H1 (cell line): ENCODE data around the gene CMSS1. TPM values are rescaled to one million over a fixed set of nuclear protein-coding genes. Genes with fewer than 3 reads are reported as not detected.

ENCODE experiments used
- CTCF ChIA-PET: fragments of 300-600 bp; sonication (Branson Sonifier 250); formaldehyde crosslinking; loops from one replicate; lab custom pipeline; 2021; ENCODE audit not compliant: partially characterized antibody; lab: Charles Lee
- POLR2A ChIA-PET: fragments of 300-600 bp; sonication (Branson Sonifier 250); formaldehyde crosslinking; loops from one replicate; lab custom pipeline; 2021; ENCODE audit warnings: inconsistent platforms; ENCODE audit not compliant: partially characterized antibody; lab: Charles Lee
- DNase-seq, 2 experiments: peaks; one replicate each; pipeline versions ENCODE4 v3.0.0 to v3.0.0-alpha.2; 2010 to 2022; ENCODE audit warnings: low spot score in 2 of 2, low read depth in 1 of 2, mixed read lengths in 1 of 2
- FAIRE-seq: peaks from 2 replicates; lab custom pipeline; 2011; peaks lifted over from hg19 to GRCh38; lab: Jason Lieb, UNC
- H2AFZ ChIP-seq: 2 replicates; pipeline ENCODE4 v1.8.1; 2012; ENCODE audit warnings: low read length, inconsistent platforms
- H2AK5ac ChIP-seq: 2 replicates; pipeline ENCODE4 v1.6.1; 2013; ENCODE audit warnings: low read depth, low read length
- H2BK120ac ChIP-seq: replicated peaks from 2 replicates; pipeline ENCODE3; 2013; ENCODE audit warnings: low read depth, low read length, inconsistent platforms
- H2BK12ac ChIP-seq: 2 replicates; pipeline ENCODE4 v1.6.1; 2013; ENCODE audit warnings: low read depth, low read length
- H2BK15ac ChIP-seq: 2 replicates; pipeline ENCODE4 v1.6.1; 2013; ENCODE audit warnings: low read length
- H2BK20ac ChIP-seq: 2 replicates; pipeline ENCODE4 v1.6.1; 2013; ENCODE audit warnings: low read length
- H2BK5ac ChIP-seq: 2 replicates; pipeline ENCODE4 v1.6.1; 2013; ENCODE audit warnings: low read depth, low read length
- H3K14ac ChIP-seq: 2 replicates; pipeline ENCODE4 v1.6.1; 2013; ENCODE audit warnings: inconsistent platforms; ENCODE audit not compliant: insufficient read length
- H3K18ac ChIP-seq: 2 replicates; pipeline ENCODE4 v1.6.1; 2013; ENCODE audit warnings: low read length; ENCODE audit errors: extremely low read depth
- H3K23ac ChIP-seq: 2 replicates; pipeline ENCODE4 v1.6.1; 2013; ENCODE audit warnings: inconsistent platforms; ENCODE audit not compliant: insufficient read length
- H3K23me2 ChIP-seq: 2 replicates; pipeline ENCODE4 v1.6.1; 2013; ENCODE audit warnings: low read depth, low read length
- H3K27ac ChIP-seq: 2 replicates; pipeline ENCODE4 v1.6.1; 2011; ENCODE audit warnings: low read depth, low read length, inconsistent platforms
- H3K27me3 ChIP-seq, 4 experiments: replicated peaks in 1 of 4; 1 replicate in 1 of 4; 2 replicates in 3 of 4; pipeline versions ENCODE4 v1.6.1 to v1.8.1; 2011 to 2013; ENCODE audit warnings: low read length in 3 of 4, mild to moderate bottlenecking in 3 of 4, inconsistent platforms in 2 of 4, mixed read lengths in 2 of 4, moderate library complexity in 1 of 4; ENCODE audit not compliant: control insufficient read depth in 3 of 4, insufficient read depth in 3 of 4; ENCODE audit errors: extremely low read depth in 1 of 4
- H3K36me3 ChIP-seq, 4 experiments: 2 replicates each; pipeline versions ENCODE4 v1.6.1 to v1.8.1; 2011 to 2013; ENCODE audit warnings: mild to moderate bottlenecking in 4 of 4, low read length in 3 of 4, moderate library complexity in 2 of 4, control low read depth in 1 of 4, inconsistent platforms in 1 of 4; ENCODE audit not compliant: insufficient read depth in 4 of 4, control insufficient read depth in 2 of 4
- H3K4ac ChIP-seq: replicated peaks from 2 replicates; pipeline ENCODE3; 2013; ENCODE audit warnings: low read length, low read depth, mixed read lengths, inconsistent platforms; ENCODE audit not compliant: insufficient read length
- H3K4me1 ChIP-seq, 4 experiments: replicated peaks in 1 of 4; 1 replicate in 1 of 4; 2 replicates in 3 of 4; pipeline versions ENCODE4 v1.6.1 to v1.8.1; 2011 to 2013; ENCODE audit warnings: low read length in 3 of 4, inconsistent platforms in 2 of 4, mixed read lengths in 1 of 4; ENCODE audit not compliant: insufficient read depth in 4 of 4, control insufficient read depth in 3 of 4
- H3K4me2 ChIP-seq, 2 experiments: 2 replicates each; pipeline versions ENCODE4 v1.6.1 to v1.8.1; 2011 to 2013; ENCODE audit warnings: low read depth in 2 of 2, low read length in 2 of 2, control low read depth in 1 of 2, inconsistent platforms in 1 of 2, mild to moderate bottlenecking in 1 of 2; ENCODE audit not compliant: insufficient read depth in 1 of 2
- H3K4me3 ChIP-seq, 4 experiments: fragments of 200-600, 300-600 bp in 1 of 4; sonication (generic), shearing (Covaris generic), sonication (Bioruptor Twin) in 1 of 4; 2 replicates each; pipeline versions ENCODE4 v1.5.1 to v1.8.1; 2011 to 2016; ENCODE audit warnings: low read length in 4 of 4, low read depth in 3 of 4, control low read depth in 2 of 4, inconsistent platforms in 2 of 4, mild to moderate bottlenecking in 2 of 4, mixed read lengths in 1 of 4, moderate library complexity in 1 of 4; ENCODE audit not compliant: insufficient read depth in 2 of 4; ENCODE audit errors: extremely low read depth in 1 of 4
- H3K56ac ChIP-seq: replicated peaks from 2 replicates; pipeline ENCODE3; 2013; ENCODE audit warnings: low read depth, mild to moderate bottlenecking, mixed read lengths, low read length, inconsistent platforms; ENCODE audit not compliant: insufficient read length
- H3K79me1 ChIP-seq: 2 replicates; pipeline ENCODE4 v1.6.1; 2013; ENCODE audit warnings: low read depth, low read length, control low read depth
- H3K79me2 ChIP-seq, 2 experiments: 2 replicates each; pipeline versions ENCODE4 v1.6.1 to v1.8.1; 2012 to 2013; ENCODE audit warnings: low read length in 2 of 2, mild to moderate bottlenecking in 2 of 2, inconsistent platforms in 1 of 2; ENCODE audit not compliant: insufficient read depth in 2 of 2, control insufficient read depth in 1 of 2
- H3K9ac ChIP-seq, 4 experiments: replicated peaks in 1 of 4; 1 replicate in 1 of 4; 2 replicates in 3 of 4; pipeline versions ENCODE4 v1.6.1 to v1.8.1; 2011 to 2013; ENCODE audit warnings: low read depth in 3 of 4, low read length in 3 of 4, control low read depth in 2 of 4, mild to moderate bottlenecking in 2 of 4, moderate library complexity in 2 of 4, inconsistent platforms in 1 of 4; ENCODE audit errors: extremely low read depth in 1 of 4
- H3K9me3 ChIP-seq, 2 experiments: 2 replicates each; pipeline versions ENCODE4 v1.6.1 to v1.8.1; 2012 to 2013; ENCODE audit warnings: mild to moderate bottlenecking in 2 of 2, moderate library complexity in 2 of 2, control low read depth in 1 of 2, inconsistent platforms in 1 of 2, low read depth in 1 of 2, low read length in 1 of 2, mixed read lengths in 1 of 2; ENCODE audit not compliant: insufficient read depth in 2 of 2
- H4K20me1 ChIP-seq, 2 experiments: replicated peaks in 1 of 2; 2 replicates each; pipeline versions ENCODE3 to v1.8.1; 2011 to 2013; ENCODE audit warnings: inconsistent platforms in 2 of 2, low read length in 2 of 2, mild to moderate bottlenecking in 1 of 2; ENCODE audit not compliant: insufficient read depth in 2 of 2, control insufficient read depth in 1 of 2
- H4K5ac ChIP-seq: 2 replicates; pipeline ENCODE4 v1.6.1; 2013; ENCODE audit warnings: low read length, low read depth, mixed read lengths, inconsistent platforms; ENCODE audit not compliant: insufficient read length
- H4K8ac ChIP-seq: 2 replicates; pipeline ENCODE4 v1.8.0; 2013; ENCODE audit warnings: mild to moderate bottlenecking, moderate library complexity, low read length, inconsistent platforms; ENCODE audit not compliant: insufficient read depth; ENCODE audit errors: extremely low read depth
- H4K91ac ChIP-seq: replicated peaks from 2 replicates; pipeline ENCODE3; 2013; ENCODE audit warnings: low read length, mixed read lengths, inconsistent platforms; ENCODE audit not compliant: insufficient read length
- CTBP2 ChIP-seq: IDR thresholded peaks from 2 replicates; pipeline ENCODE4 v1.7.0; 2011; ENCODE audit warnings: borderline replicate concordance, mild to moderate bottlenecking, moderate library complexity, mixed read lengths, low read length; ENCODE audit not compliant: insufficient read depth, insufficient read length
- CTCF ChIP-seq, 3 experiments: IDR thresholded peaks; 1 replicate in 2 of 3; 2 replicates in 1 of 3; pipeline versions ENCODE4 v1.5.1 to v1.6.1; 2011; ENCODE audit warnings: low read length in 3 of 3, mild to moderate bottlenecking in 3 of 3, inconsistent platforms in 2 of 3, low read depth in 1 of 3, moderate library complexity in 1 of 3; ENCODE audit not compliant: insufficient read depth in 1 of 3; ENCODE audit errors: control extremely low read depth in 1 of 3
- HDAC6 ChIP-seq: IDR thresholded peaks from one replicate; pipeline ENCODE4 v1.7.1; 2012; ENCODE audit warnings: low read depth, mild to moderate bottlenecking, inconsistent platforms, low read length, moderate library complexity
- KDM1A ChIP-seq: fragments of 200-600, 300-600 bp; sonication (generic); IDR thresholded peaks from 2 replicates; pipeline ENCODE4 v1.7.1; 2016; ENCODE audit warnings: mild to moderate bottlenecking, low read length, borderline replicate concordance
- RFX5 ChIP-seq: IDR thresholded peaks from 2 replicates; pipeline ENCODE4 v1.6.1; 2011; ENCODE audit warnings: low read depth, low read length, improper control_type of control experiment, borderline replicate concordance
- RNF2 ChIP-seq: fragments of 200-900, 300-1000 bp; sonication (generic); IDR thresholded peaks from 2 replicates; pipeline ENCODE4 v1.7.1; 2016; ENCODE audit warnings: borderline replicate concordance, low read depth, mild to moderate bottlenecking, antibody characterized with exemption, low read length; ENCODE audit not compliant: poor library complexity, severe bottlenecking; ENCODE audit errors: missing control alignments
- RXRA ChIP-seq: IDR thresholded peaks from 2 replicates; pipeline ENCODE4 v1.6.1; 2011; ENCODE audit warnings: low read depth, mild to moderate bottlenecking, low read length, moderate library complexity; ENCODE audit not compliant: insufficient read depth
- SP4 ChIP-seq: IDR thresholded peaks from 2 replicates; pipeline ENCODE4 v1.6.1; 2012; ENCODE audit warnings: low read length, inconsistent platforms
- SRF ChIP-seq: IDR thresholded peaks from 2 replicates; pipeline ENCODE4 v1.6.1; 2011; ENCODE audit warnings: mild to moderate bottlenecking, low read depth, low read length, moderate library complexity
- ZNF274 ChIP-seq: IDR thresholded peaks from 2 replicates; pipeline ENCODE4 v1.7.0; 2012; ENCODE audit warnings: low read length, borderline replicate concordance; ENCODE audit errors: extremely low read depth
- WGBS, 2 experiments: shearing (Covaris generic) in 1 of 2; methylation state at CpG; one replicate each; pipeline versions ENCODE4 v1.1.6 to v1.1.7; 2013 to 2015; ENCODE audit warnings: low lambda C conversion rate in 2 of 2, mixed read lengths in 2 of 2, inconsistent platforms in 1 of 2, low coverage in 1 of 2, missing lambda C conversion rate in 1 of 2; ENCODE audit not compliant: insufficient replicate concordance in 2 of 2, insufficient coverage in 1 of 2, insufficient read length in 1 of 2; ENCODE audit errors: extremely low coverage in 1 of 2, missing lambda C conversion rate in 1 of 2; 5-methylcytosine and 5-hydroxymethylcytosine counted together
- polyA plus RNA-seq, 7 experiments: library from polyadenylated mRNA; depleted of rRNA in 3 of 7; stranded (reverse) in 5 of 7; unstranded in 2 of 7; fragments of >200 nt in 5 of 7; fragments of 200-250 nt in 2 of 7; gene quantifications; 1 replicate in 5 of 7; 2 replicates in 1 of 7; 4 replicates in 1 of 7; pipeline versions ENCODE4 v1.2.1 to v1.2.3, GENCODE V29; 2011 to 2013; ENCODE audit warnings: missing spikeins in 2 of 7, mixed read lengths in 2 of 7
- total RNA-seq: library from RNA; stranded (reverse); fragmentation: NEBNext Ultra II Directional; extraction: Animal tissue kit (Norgen Biotek cat#: 25700); gene quantifications from 2 replicates; pipeline ENCODE4 v1.2.1, GENCODE V29; 2021

Gene CMSS1
- total and polyA plus RNA-seq, 2 of the 8 experiments (the other 6 are each of a cell fraction or from before 2014, with no cell fraction given), result 15.2 to 75.1 TPM

- H2BK15ac ChIP-seq, result no peak overlapping the region
- ChIA-PET CTCF (interaction anchor here (0.8 to 2.7 kb wide), 28 partner anchors 9 to 239 kb away, joined by 3 to 27 read pairs (median 4); partner anchors contain the start of gene TBC1D23), POLR2A (no interaction called here)
- H2AK5ac ChIP-seq, result no peak overlapping the region
- H3K27ac ChIP-seq, result no peak overlapping the region
- H2BK5ac ChIP-seq, result no peak overlapping the region
- peaks cover 2 to 6% (median 4%) of the 10 kb centered on the region in 4 experiments; a peak in 3 of 7 replicates for H3K4me1 ChIP-seq
- H3K4me2 ChIP-seq, result no peak overlapping the region
- 91% methylated on average over 3 of the region's 3 CpGs; no CpG with 5 or more reads in 1 of the 2 experiments for WGBS, 2 experiments
- H3K79me1 ChIP-seq, result no peaks in the 10 kb centered on the region
- H4K8ac ChIP-seq, result no peak overlapping the region
- no peak overlapping the region for H2BK12ac ChIP-seq
- H2AFZ ChIP-seq, result no peak overlapping the region
- H2BK20ac ChIP-seq, result no peak overlapping the region
- no peaks in the 10 kb centered on the region for H3K9me3 ChIP-seq
- no peak overlapping the region for H4K5ac ChIP-seq
- H3K4me3 ChIP-seq, result no peak overlapping the region
- no peak overlapping the region for H3K4ac ChIP-seq
- no peaks in the 10 kb centered on the region for H3K36me3 ChIP-seq
- H4K20me1 ChIP-seq, result no peaks in the 10 kb centered on the region
- no peak overlapping the region for H4K91ac ChIP-seq
- no peak overlapping the region for H3K23ac ChIP-seq
- H3K9ac ChIP-seq, result no peak overlapping the region
- no peaks in the 10 kb centered on the region for H3K23me2 ChIP-seq
- FAIRE-seq (no peak), DNase-seq (no peak)
- H3K27me3 ChIP-seq, result no peaks in the 10 kb centered on the region
- H2BK120ac ChIP-seq, result no peak overlapping the region
- no peak overlapping the region for H3K18ac ChIP-seq
- H3K79me2 ChIP-seq, result no peaks in the 10 kb centered on the region
- no peak overlapping the region for H3K14ac ChIP-seq
- no peak overlapping the region for H3K56ac ChIP-seq
- TF ChIP-seq SRF (no peak), CTCF (IDR thresholded peaks at IDR 0.05; ENCODE audit: control extremely low read depth in 1 of 3, insufficient read depth in 1 of 3, low read depth in 1 of 3, low read length in 3 of 3) (no peak), RXRA (no peak), ZNF274 (no peak), KDM1A (no peak), SP4 (no peak), CTBP2 (no peak), RFX5 (no peak), RNF2 (no peak), HDAC6 (no peak)
Observed at GRCh38 chr3:100069472-100069871, 251.8 kb downstream of the CMSS1 start.
